WI38 (cell line): ENCODE measurements around the gene EPAS1.
A peak's percentile ranks its signal among the peaks of the same experiment; 100 is the strongest.

Experiments
- H3K4me3 ChIP-seq: 2 replicates; pipeline ENCODE4 v1.5.1; 2011; ENCODE audit warnings: low read depth, mild to moderate bottlenecking, control low read depth, low read length
- CTCF ChIP-seq: IDR thresholded peaks from 2 replicates; pipeline ENCODE4 v1.5.1; 2012; ENCODE audit warnings: low read depth, mild to moderate bottlenecking, control low read depth, low read length

EPAS1 gene

GRCh38 chr2:46273225-46273863, 23.9 kb upstream of the EPAS1 start:
- TF ChIP-seq CTCF, result no peak

GRCh38 chr2:46273919-46274318, 23.3 kb upstream of the EPAS1 start:
- no peak for TF ChIP-seq CTCF
- H3K4me3 ChIP-seq, result no peak overlapping the region

More at GRCh38 chr2:46273225-46273863, 23.9 kb upstream of the EPAS1 start:
- H3K4me3 ChIP-seq, result no peak overlapping the region

GRCh38 chr2:46274586-46274985, 22.6 kb upstream of the EPAS1 start:
- H3K4me3 ChIP-seq, result no peak overlapping the region
- no peak for TF ChIP-seq CTCF

- no peak overlapping the region for H3K4me3 ChIP-seq
- no peak for TF ChIP-seq CTCF
Measured at GRCh38 chr2:46275995-46276394, 21.2 kb upstream of the EPAS1 start.

- H3K4me3 ChIP-seq, result no peak overlapping the region
- 0 out of 2 replicates have a peak, but pooled peaks have one; percentile 26 for TF ChIP-seq CTCF
Measured at GRCh38 chr2:46276642-46277041, 20.6 kb upstream of the EPAS1 start.

GRCh38 chr2:46277431-46278190, 19.6 kb upstream of the EPAS1 start:
- no peak overlapping the region for H3K4me3 ChIP-seq

More at GRCh38 chr2:46277431-46278190, 19.6 kb upstream of the EPAS1 start:
- no peak for TF ChIP-seq CTCF
